GM18502 (cell line): ENCODE results near the gene SPPL2C.

Source experiments
- ATAC-seq: cut with Tn5 transposase; IDR thresholded peaks from one replicate; pipeline ENCODE4 v1.9.1; 2021; ENCODE audit warnings: mild to moderate bottlenecking; ENCODE audit not compliant: unreplicated experiment, poor library complexity

The SPPL2C gene, protein sequence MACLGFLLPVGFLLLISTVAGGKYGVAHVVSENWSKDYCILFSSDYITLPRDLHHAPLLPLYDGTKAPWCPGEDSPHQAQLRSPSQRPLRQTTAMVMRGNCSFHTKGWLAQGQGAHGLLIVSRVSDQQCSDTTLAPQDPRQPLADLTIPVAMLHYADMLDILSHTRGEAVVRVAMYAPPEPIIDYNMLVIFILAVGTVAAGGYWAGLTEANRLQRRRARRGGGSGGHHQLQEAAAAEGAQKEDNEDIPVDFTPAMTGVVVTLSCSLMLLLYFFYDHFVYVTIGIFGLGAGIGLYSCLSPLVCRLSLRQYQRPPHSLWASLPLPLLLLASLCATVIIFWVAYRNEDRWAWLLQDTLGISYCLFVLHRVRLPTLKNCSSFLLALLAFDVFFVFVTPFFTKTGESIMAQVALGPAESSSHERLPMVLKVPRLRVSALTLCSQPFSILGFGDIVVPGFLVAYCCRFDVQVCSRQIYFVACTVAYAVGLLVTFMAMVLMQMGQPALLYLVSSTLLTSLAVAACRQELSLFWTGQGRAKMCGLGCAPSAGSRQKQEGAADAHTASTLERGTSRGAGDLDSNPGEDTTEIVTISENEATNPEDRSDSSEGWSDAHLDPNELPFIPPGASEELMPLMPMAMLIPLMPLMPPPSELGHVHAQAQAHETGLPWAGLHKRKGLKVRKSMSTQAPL

GRCh38 chr17:45844695-45845375, at the start of gene SPPL2C:
TSS of gene SPPL2C (plus strand) at chr17:45844881. CDS start at chr17:45844907, 26 bp downstream.
- ATAC-seq: no peak

DNA sequence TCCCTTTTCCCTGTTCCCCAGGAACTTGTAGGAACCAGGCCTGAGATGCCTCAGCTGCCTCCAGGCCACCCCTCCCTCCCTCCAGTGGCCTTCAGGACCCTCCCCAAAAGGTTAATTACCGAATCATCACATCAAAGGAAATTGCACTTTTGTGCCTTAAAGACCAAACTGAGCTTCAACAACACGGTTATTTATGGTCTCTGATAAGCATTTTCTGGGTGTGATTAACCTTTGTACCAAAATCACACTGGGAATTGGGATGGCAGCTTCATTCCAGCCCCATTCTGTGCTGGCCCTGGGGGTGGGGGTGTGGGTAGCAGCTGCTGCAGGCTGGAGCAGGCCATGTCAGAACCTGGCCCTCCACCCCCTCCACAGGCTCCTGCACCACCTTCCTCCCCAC, 43.9 kb upstream of the SPPL2C start:
- ATAC-seq: no peak

DNA sequence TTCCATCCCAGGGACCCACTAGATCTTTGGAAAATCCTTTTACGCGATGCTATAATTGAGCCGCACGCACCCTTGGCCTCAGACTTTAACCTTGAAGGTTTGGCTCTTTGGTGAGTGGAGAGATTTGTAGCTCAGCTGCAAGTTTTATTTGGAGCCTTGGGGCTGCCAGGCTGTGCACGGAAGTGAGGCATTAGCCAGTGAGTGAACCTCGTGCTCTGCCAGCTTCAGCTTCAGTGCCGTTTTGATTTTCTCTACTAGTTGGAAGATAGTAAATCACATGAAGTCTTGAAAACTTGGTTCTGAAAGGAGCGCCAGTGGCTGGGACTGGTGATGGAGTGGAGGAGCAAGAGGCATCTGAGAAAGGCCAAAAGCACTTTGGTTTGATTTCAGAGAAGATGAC, 43.3 kb upstream of the SPPL2C start:
- ATAC-seq: no peak

GRCh38 chr17:45808845-45809244, 35.8 kb upstream of the SPPL2C start:
- ATAC-seq: no peak

DNA sequence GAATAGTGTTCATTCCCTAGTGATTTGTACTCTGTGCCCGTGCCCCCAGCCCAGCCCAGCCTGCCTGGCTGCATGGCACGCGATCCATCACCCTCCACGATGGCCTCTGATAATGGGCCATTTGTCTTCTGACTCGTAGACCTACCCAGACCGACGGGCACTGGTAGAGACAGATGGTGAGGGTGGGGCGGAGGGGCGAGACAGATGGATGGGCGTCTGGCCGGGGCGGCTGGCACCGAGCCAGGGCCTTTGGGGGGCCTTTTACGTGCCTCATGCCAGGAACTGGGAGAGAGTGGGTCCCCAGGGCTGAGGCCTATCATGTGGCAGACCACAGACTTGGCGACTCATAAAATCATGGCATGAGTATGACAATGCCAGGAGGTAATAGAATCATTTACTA, 35.2 kb upstream of the SPPL2C start:
- no peak for ATAC-seq

- no peak for ATAC-seq
Observed at GRCh38 chr17:45812102-45812501, 32.6 kb upstream of the SPPL2C start.

DNA sequence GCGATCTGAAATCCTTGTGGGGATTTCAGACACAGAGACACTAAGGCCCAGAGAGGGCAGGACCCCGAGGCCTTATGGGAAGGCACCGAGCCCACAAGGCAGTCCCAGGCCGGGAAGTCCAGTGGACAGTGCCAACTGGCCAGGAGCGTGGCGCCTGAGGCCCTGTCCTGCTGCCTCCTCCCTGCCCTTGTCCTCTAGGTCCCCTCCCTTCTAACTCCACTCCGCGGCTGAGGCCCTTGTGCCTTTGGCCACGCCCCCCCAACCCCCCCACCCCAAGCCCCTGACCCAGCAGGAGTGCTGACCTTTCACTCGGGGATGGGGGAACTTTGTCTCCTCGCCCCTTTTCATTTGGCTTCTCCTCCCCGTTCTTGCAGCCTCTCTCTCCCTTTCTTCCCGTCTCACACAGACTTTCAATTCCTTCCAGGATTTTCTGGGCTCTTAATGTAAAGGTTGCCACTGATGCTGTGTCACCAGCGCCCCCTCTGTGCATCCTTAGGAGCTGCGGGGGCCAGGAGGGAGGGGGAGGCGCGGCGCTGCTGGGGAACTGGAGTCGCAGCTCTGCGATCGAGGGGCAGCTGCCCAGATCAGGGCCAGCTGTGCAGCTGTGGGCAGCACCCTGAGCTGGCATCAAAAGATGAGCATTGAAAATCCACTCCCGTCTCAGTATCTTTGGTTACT, 31.5 kb upstream of the SPPL2C start:
- no peak for ATAC-seq

DNA sequence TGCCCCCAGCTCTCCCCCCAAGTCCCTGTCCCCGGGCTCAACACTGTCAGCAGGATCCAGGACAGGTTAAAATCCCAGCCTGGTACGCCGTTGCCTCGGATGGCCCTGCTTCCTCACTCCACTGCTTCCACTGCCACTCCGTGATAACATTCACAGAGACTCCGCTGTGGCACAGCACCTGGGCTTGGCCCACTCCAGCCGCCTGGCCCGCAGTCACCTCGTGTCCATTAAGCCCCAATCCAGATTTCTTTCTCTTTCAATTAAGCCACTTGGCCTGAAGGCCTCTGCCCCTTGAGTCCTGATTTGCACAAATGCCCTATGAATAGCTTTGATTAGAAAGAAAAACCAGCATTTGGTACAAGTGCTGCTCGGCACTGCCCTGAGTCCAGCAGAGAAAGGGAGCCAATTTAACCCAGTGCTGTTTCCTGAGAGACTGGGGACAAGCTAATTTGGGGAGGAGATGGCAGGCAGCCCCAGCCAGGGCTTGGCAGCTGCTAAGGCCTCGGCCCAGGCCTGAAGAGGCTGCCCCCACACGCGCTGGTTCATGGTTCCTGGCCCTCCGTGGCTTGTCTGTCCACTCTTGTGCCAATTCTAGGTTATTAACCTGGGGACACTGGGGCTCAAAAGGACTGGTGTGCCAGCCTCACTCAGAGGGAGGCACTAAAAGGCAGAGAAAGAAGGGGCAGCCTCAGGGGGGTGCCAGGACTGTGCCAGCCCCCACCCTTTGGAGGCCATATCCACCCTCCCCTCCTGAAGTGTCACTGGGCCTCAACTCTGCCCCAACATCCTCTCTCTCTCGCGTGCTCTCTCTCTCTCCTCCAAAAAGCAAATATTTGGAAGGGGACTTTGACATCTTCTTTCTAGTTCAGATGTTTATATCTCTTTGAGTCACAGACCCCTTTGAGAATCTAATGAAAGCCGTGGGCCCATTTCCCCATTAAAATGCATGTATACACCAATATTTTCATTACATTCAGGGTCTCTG, 29.8 kb upstream of the SPPL2C start:
- ATAC-seq: no peak

- ATAC-seq: no peak
Observed at GRCh38 chr17:45815752-45816151, 28.9 kb upstream of the SPPL2C start.

GRCh38 chr17:45818041-45818440, 26.6 kb upstream of the SPPL2C start:
- ATAC-seq: no peak

- ATAC-seq: no peak
Observed at GRCh38 chr17:45818699-45819098, 26.0 kb upstream of the SPPL2C start.

GRCh38 chr17:45819632-45820031, 25.0 kb upstream of the SPPL2C start:
- no peak for ATAC-seq

DNA sequence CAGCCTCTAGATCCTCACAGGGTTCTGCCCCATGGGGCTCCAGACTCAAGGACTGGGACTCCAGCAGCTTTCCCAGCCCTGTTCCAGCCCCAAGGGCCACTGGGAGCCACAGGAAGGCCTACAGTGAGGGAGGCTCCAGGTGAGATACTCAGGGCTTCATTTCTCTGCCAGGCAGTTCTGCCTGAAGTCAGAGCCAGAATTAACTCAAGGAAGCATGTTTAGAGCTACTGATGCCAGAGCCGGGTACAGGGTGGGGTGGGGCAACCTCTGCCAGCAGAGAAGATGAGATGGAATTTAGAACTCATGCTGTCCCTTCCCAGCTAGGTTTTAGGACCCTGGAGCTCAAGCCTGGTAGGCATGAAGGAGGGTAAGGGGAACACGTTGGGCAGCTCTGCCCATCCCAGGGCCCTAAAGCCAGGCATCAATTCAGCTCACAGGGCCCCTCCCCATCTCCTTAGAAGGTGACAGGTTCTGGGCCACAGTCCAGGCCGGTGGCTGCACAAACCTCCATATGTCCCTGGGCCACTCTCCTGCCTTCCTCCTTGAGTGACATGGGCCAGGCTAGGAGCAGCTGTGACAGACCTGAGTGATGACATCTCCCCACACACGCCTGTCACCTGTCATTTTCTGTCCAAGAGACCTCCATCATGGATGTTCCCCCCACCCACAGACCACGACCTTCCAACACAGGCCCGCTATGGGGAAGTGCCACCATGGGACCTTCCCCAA, 24.5 kb upstream of the SPPL2C start:
- no peak for ATAC-seq

DNA sequence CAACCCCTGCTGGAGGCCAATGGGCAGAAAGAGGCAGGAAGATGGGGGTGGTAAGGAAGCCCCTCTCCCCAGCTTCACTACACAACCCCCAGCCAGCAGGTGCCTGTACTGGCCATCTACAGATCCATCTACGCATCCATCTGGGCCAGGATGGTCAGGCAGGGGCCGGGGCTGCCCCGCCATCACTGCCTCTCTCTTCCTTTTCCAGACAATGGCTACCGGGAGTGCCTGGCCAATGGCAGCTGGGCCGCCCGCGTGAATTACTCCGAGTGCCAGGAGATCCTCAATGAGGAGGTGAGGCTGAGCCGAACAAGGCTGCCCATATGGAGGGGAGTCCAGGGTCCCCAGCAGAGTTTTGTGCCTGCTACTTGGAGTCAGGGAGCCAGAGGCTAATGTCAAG, 23.5 kb upstream of the SPPL2C start:
- ATAC-seq: no peak

DNA sequence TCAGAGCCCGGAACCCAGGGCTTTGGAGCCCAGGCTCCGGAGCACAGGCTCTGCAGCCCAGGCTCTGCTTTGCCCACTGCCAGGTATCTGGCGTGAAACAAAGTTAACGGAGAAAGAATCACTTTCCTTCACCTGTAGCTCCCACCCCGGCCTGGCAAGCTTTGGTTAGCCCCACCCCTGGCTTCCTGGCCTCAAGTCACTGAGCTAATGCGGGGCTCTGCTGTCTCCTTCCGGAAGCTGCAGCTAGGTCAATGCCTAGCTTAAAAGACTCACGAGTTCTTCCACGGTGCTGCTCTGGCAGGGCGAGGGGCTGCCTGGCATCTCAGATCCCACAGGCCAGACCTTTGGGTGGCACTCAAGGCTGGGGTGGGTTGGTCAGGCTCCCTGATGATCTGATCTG, 21.1 kb upstream of the SPPL2C start:
- no peak for ATAC-seq

DNA sequence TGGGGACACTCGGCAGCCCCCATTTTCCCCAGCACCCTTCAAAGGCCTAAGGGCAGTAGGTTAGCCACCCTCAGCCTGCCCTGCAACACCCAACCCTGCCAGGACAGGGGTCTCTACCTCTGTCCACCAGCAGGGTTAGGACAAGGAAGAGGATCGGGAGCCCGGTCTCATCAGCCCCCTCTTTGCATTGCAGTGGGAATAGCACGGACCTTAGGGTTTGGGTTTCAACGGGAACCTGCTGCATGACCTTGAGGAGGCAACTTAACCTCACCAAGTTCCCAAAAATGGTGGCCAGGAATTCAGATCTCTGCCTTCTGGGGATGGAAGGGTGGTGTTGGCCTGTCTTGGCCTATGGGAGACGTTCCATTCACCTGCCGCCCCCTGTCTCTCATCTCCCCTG, 20.2 kb upstream of the SPPL2C start:
- ATAC-seq: no peak

DNA sequence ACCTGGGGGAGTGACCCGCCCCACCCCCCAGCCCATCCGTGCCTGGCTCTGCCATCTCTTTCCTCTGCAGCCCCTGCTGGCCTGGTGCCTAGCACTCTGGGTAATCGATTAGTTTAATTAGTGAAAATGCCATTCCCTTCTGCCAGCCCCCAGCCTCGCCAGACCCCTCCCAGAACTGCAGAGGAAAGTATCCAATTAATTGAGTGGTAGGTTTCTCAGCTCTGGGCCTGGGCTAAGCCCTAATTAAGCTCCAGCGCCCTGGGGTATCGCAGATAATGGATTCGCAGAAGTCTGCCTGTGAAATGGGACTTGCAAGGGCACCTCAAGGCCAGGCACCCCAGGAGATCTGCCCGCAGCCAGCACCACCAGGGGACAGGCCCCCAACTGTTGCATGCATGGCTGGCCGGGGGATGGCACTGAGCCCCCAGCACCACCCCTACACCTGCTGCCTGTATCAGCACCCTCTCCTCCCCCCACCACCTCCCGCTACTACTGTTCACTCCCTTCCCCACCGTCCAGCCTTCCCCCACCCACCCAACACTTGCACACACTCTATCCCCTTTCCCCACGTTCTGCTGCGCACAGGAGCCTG, 19.7 kb upstream of the SPPL2C start:
- no peak for ATAC-seq

GRCh38 chr17:45825792-45826191, 18.9 kb upstream of the SPPL2C start:
- no peak for ATAC-seq
